Psoas muscle (tissue), 8 donors: ENCODE results near the gene UGT1A5. TPM values are rescaled to one million over a fixed set of nuclear protein-coding genes. Genes with fewer than 3 reads are reported as not detected.

ENCODE experiments used
- ATAC-seq, 4 donors: fragments of 200-7000 bp; cut with Tn5 transposase; one replicate each; pipeline ENCODE4 v1.9.1; 2020; ENCODE audit warnings: moderate library complexity in 3 of 4, mild to moderate bottlenecking in 2 of 4
- DNase-seq, 2 donors: peaks; one replicate each; pipeline ENCODE4 v3.0.0-alpha.2; 2020
- H3K27ac ChIP-seq: fragments of 200-600 bp; one replicate; pipeline ENCODE4 v1.8.0; 2022
- H3K27me3 ChIP-seq, 3 donors: fragments of 200-600 bp in 1 of 3; one replicate each; pipeline versions ENCODE4 v1.6.1 to v1.8.0; 2013 to 2022; ENCODE audit warnings: low read length in 2 of 3, mild to moderate bottlenecking in 2 of 3, moderate library complexity in 1 of 3; ENCODE audit not compliant: insufficient read depth in 3 of 3
- H3K36me3 ChIP-seq, 2 donors: fragments of 200-600 bp in 1 of 2; one replicate each; pipeline versions ENCODE4 v1.6.1 to v1.8.0; 2013 to 2022; ENCODE audit warnings: low read depth in 1 of 2, mild to moderate bottlenecking in 1 of 2, moderate library complexity in 1 of 2; ENCODE audit not compliant: insufficient read depth in 1 of 2
- H3K4me1 ChIP-seq: fragments of 200-600 bp; one replicate; pipeline ENCODE4 v1.8.0; 2022
- H3K4me3 ChIP-seq: fragments of 200-600 bp; one replicate; pipeline ENCODE4 v1.8.0; 2022; ENCODE audit warnings: mild to moderate bottlenecking
- H3K9me3 ChIP-seq: fragments of 200-600 bp; one replicate; pipeline ENCODE4 v1.8.0; 2022
- CTCF ChIP-seq: fragments of 200-600 bp; IDR thresholded peaks from one replicate; pipeline ENCODE4 v1.8.0; 2022; ENCODE audit warnings: antibody characterized with exemption
- WGBS, 3 donors: extraction: QIAGEN DNeasy Blood & Tissue Kit; methylation state at CpG; one replicate each; pipeline versions ENCODE4 v1.1.6 to v1.1.7; 2013; 5-methylcytosine and 5-hydroxymethylcytosine counted together
- intact Hi-C, 2 donors: fragments of 100-400 bp; cut with DNase I; formaldehyde crosslinking; loops; one replicate each; pipeline versions ENCODE4 v1.11.0 to v1.14.2; 2022
- polyA plus RNA-seq, 3 donors: library from polyadenylated mRNA; stranded (reverse); fragments of 200-250 nt; gene quantifications; one replicate each; pipeline ENCODE4 v1.2.3, GENCODE V29; 2013
- total RNA-seq, 4 donors: library from RNA; stranded (reverse); fragmentation: NEBNext Ultra II Directional in 2 of 4; extraction: Animal tissue kit (Norgen Biotek cat#: 25700) in 2 of 4; gene quantifications; one replicate each; pipeline versions ENCODE4 v1.2.1 to v1.2.4, GENCODE V29; 2021 to 2023
- donor health status: healthy with polysubstance abuse.
- donor health status: DM: no; HTN: no; CAD: no; lungs with moderate emphysema.
- donor health status: Bipolar disorder and iron deficiency.
- donor health status: healthy.
- donor health status: DM: yes; HTN: yes; CAD: no.
- donor health status: DM: no; HTN: no; CAD: no.
- donor health status: DM: no; HTN: no; CAD: no.
- donor health status: DM: yes; HTN: yes; CAD: no.

UGT1A5 gene
- total and polyA plus RNA-seq, 7 donors: not detected

GRCh38 chr2:233798335-233799086 lies 85.8 kb downstream of the UGT1A5 start:
- H3K36me3 ChIP-seq: no peaks in the 10 kb centered on the region
- H3K9me3 ChIP-seq: no peaks in the 10 kb centered on the region
- WGBS, 3 donors: 76 to 79% (median 77%) methylated on average over 14 of the region's 14 CpGs
- ATAC-seq: no peak
- TF ChIP-seq CTCF: no peak
- no peaks in the 10 kb centered on the region for H3K27me3 ChIP-seq
- no peak for DNase-seq
- no peak overlapping the region for H3K27ac ChIP-seq
- no peaks in the 10 kb centered on the region for H3K4me1 ChIP-seq
- intact Hi-C loops: no loop called here
- no peak overlapping the region for H3K4me3 ChIP-seq

- DNase-seq: no peak
- Histone ChIP-seq H3K4me1 (no peaks in the 10 kb centered on the region), H3K36me3 (no peaks in the 10 kb centered on the region), H3K27ac (no peak overlapping the region), H3K4me3 (no peak overlapping the region), H3K27me3 (no peaks in the 10 kb centered on the region), H3K9me3 (no peaks in the 10 kb centered on the region)
- no peak for TF ChIP-seq CTCF
- intact Hi-C loops: no loop called here
- WGBS, 3 donors: 57 to 60% (median 57%) methylated on average over 7 of the region's 7 CpGs
- no peak for ATAC-seq
Observed at GRCh38 chr2:233799087-233799665, 86.5 kb downstream of the UGT1A5 start.

- no peak for ATAC-seq
- intact Hi-C loops: no loop called here
- Histone ChIP-seq H3K27me3 (no peaks in the 10 kb centered on the region), H3K4me3 (no peak overlapping the region), H3K36me3 (no peaks in the 10 kb centered on the region), H3K9me3 (no peaks in the 10 kb centered on the region), H3K4me1 (no peaks in the 10 kb centered on the region), H3K27ac (no peak overlapping the region)
- WGBS, 3 donors: 51 to 83% (median 51%) methylated on average over 5 of the region's 5 CpGs
- DNase-seq: no peak
- TF ChIP-seq CTCF: no peak
Observed at GRCh38 chr2:233799716-233800115, 87.0 kb downstream of the UGT1A5 start.

- ATAC-seq: no peak
- Histone ChIP-seq H3K9me3 (no peaks in the 10 kb centered on the region), H3K27me3 (no peaks in the 10 kb centered on the region), H3K36me3 (no peaks in the 10 kb centered on the region), H3K27ac (no peak overlapping the region), H3K4me1 (no peaks in the 10 kb centered on the region), H3K4me3 (no peak overlapping the region)
- TF ChIP-seq CTCF: no peak
- 74 to 78% (median 75%) methylated on average over 7 of the region's 7 CpGs for WGBS, 3 donors
- intact Hi-C loops: no loop called here
- DNase-seq: no peak
Observed at GRCh38 chr2:233800208-233800607, 87.5 kb downstream of the UGT1A5 start.
